Heart left ventricle (tissue), 16 donors: ENCODE data around the gene LPO. TPM values are rescaled to one million over a fixed set of nuclear protein-coding genes. Genes with fewer than 3 reads are reported as not detected.

ENCODE experiments used
- ATAC-seq, 4 donors: fragments of 200-7000 bp; cut with Tn5 transposase; one replicate each; pipeline ENCODE4 v1.9.1; 2020 to 2022; ENCODE audit warnings: moderate library complexity in 4 of 4, mild to moderate bottlenecking in 3 of 4, moderate number of reproducible peaks in 1 of 4
- DNase-seq, 5 donors: peaks; one replicate each; pipeline ENCODE4 v3.0.0-alpha.2; 2020
- H3K27ac ChIP-seq, 12 donors: fragments of 200-600 bp; sonication (generic) in 4 of 12; one replicate each; pipeline versions ENCODE4 v1.5.0 to v1.8.0; 2016 to 2022; ENCODE audit warnings: mild to moderate bottlenecking in 2 of 12
- H3K27me3 ChIP-seq, 9 donors: fragments of 200-600 bp; sonication (generic) in 2 of 9; one replicate each; pipeline versions ENCODE4 v1.5.1 to v1.8.0; 2016 to 2022; ENCODE audit warnings: mild to moderate bottlenecking in 3 of 9
- H3K36me3 ChIP-seq, 9 donors: fragments of 200-600 bp; sonication (generic) in 2 of 9; one replicate each; pipeline versions ENCODE4 v1.5.0 to v1.8.0; 2018 to 2022; ENCODE audit warnings: mild to moderate bottlenecking in 2 of 9
- H3K4me1 ChIP-seq, 12 donors: fragments of 200-600 bp; sonication (generic) in 4 of 12; one replicate each; pipeline versions ENCODE4 v1.5.0 to v1.8.0; 2016 to 2022; ENCODE audit warnings: mild to moderate bottlenecking in 3 of 12
- H3K4me3 ChIP-seq, 12 donors: fragments of 200-600 bp; sonication (generic) in 4 of 12; one replicate each; pipeline versions ENCODE4 v1.5.0 to v1.8.0; 2017 to 2022; ENCODE audit warnings: mild to moderate bottlenecking in 9 of 12, moderate library complexity in 4 of 12
- H3K9me3 ChIP-seq, 12 donors: fragments of 200-600 bp; sonication (generic) in 4 of 12; one replicate each; pipeline versions ENCODE4 v1.5.0 to v1.8.0; 2016 to 2022; ENCODE audit warnings: mild to moderate bottlenecking in 1 of 12
- CTCF ChIP-seq, 12 donors: fragments of 200-600 bp; sonication (generic) in 4 of 12; IDR thresholded peaks; one replicate each; pipeline versions ENCODE4 v1.5.0 to v1.8.0; 2018 to 2022; ENCODE audit warnings: antibody characterized with exemption in 12 of 12, mild to moderate bottlenecking in 5 of 12
- POLR2A ChIP-seq, 2 donors: fragments of 450-650 bp; IDR thresholded peaks; one replicate each; pipeline ENCODE4 v1.6.1; 2017; ENCODE audit warnings: antibody characterized with exemption in 2 of 2, mild to moderate bottlenecking in 2 of 2, moderate library complexity in 2 of 2
- WGBS, 4 donors: extraction: QIAGEN DNeasy Blood & Tissue Kit in 2 of 4; methylation state at CpG; one replicate each; pipeline versions ENCODE4 v1.1.5 to v1.1.7; 2013 to 2018; 5-methylcytosine and 5-hydroxymethylcytosine counted together
- intact Hi-C, 10 donors: fragments of 100-400 bp; cut with DNase I; formaldehyde crosslinking; loops; one replicate each; pipeline versions ENCODE4 v1.11.1 to v1.14.2; 2022
- polyA plus RNA-seq, 2 donors: library from polyadenylated mRNA; stranded (reverse); fragments of 200-250 nt; gene quantifications; one replicate each; pipeline ENCODE4 v1.2.3, GENCODE V29; 2013
- total RNA-seq, 9 donors: library from RNA; depleted of rRNA in 2 of 9; stranded (reverse); fragments of >200 nt in 2 of 9; fragmentation: NEBNext Ultra II Directional in 3 of 9; extraction: Animal tissue kit (Norgen Biotek cat#: 25700) in 3 of 9; gene quantifications; one replicate each; pipeline versions ENCODE4 v1.1.0 to v1.2.4, GENCODE V29; 2016 to 2023
- donor health status: ischemic (EF 13 %, LVEDD 7.1; RV severe dilation, severe dysfunction).
- donor health status: healthy with polysubstance abuse.
- donor health status: DM: no; HTN: yes; CAD: no.
- donor health status: DM: no; HTN: no; CAD: no.
- donor health status: ischemic (EF 25% LVEDD 6.9; RV normal size, moderate dysfunction).
- donor health status: ischemic (EF 25% LVEDD 5.7; RV mildly dilated, moderate dysfunction).
- donor health status: healthy.
- donor health status: DM: yes; HTN: yes; CAD: no.
- donor health status: ischemic (EF 35%, LVEDD 5.7; RV mildly dilated, moderate dysfunction).
- donor health status: nonischemic (EF 11% LVEDD 7.7; RV severe dilation, severe dysfunction).
- donor health status: DM: yes; HTN: yes; CAD: no.
- donor health status: PGD.
- donor health status: ischemic (EF 29% LVEDD 5.4; RV normal size, mild dysfunction).
- donor health status: nonischemic (EF 23%, LVEDD 6.1; RV moderate dilation, normal function).

LPO gene
- total and polyA plus RNA-seq, 11 donors: not detected

GRCh38 chr17:58302919-58303585 lies 64.7 kb downstream of the LPO start:
- H3K4me3 ChIP-seq: no peak overlapping the region
- H3K27me3 ChIP-seq: peaks cover 0 to 4% (median 0%) of the 10 kb centered on the region in 9 donors
- no peaks in the 10 kb centered on the region for H3K36me3 ChIP-seq
- no peak for TF ChIP-seq CTCF (IDR thresholded peaks at IDR 0.05)
- TF ChIP-seq POLR2A (IDR thresholded peaks at IDR 0.05): no peak
- WGBS, 4 donors: 70 to 84% (median 80%) methylated on average over 8 to 9 of the region's 9 CpGs
- ATAC-seq (no peak), DNase-seq (peak in 1 of 5 donors; percentile 5)
- intact Hi-C loops: loop anchor here in 2 of 10 donors (10.0 kb wide), 1 partner anchor 142 kb away; no protein-coding TSS in a partner anchor
- peaks cover 0 to 10% (median 0%) of the 10 kb centered on the region in 12 donors for H3K9me3 ChIP-seq
- H3K27ac ChIP-seq: no peak overlapping the region
- peaks cover 0 to 4% (median 0%) of the 10 kb centered on the region in 12 donors for H3K4me1 ChIP-seq

- DNase-seq (peak in 1 of 5 donors; percentile 27), ATAC-seq (peak; percentile 56 to 75 (median 60))
- Histone ChIP-seq H3K4me1 (peaks cover 0 to 4% (median 0%) of the 10 kb centered on the region in 12 donors), H3K27ac (no peak overlapping the region), H3K36me3 (no peaks in the 10 kb centered on the region), H3K9me3 (peaks cover 0 to 2% (median 0%) of the 10 kb centered on the region in 12 donors), H3K27me3 (peaks cover 0 to 4% (median 0%) of the 10 kb centered on the region in 9 donors), H3K4me3 (no peak overlapping the region)
- TF ChIP-seq CTCF (IDR thresholded peaks at IDR 0.05): peak; percentile 43 to 67 (median 54)
- TF ChIP-seq POLR2A (IDR thresholded peaks at IDR 0.05): no peak
- intact Hi-C loops: loop anchor here in 2 of 10 donors (10.0 kb wide), 1 partner anchor 141 kb away; no protein-coding TSS in a partner anchor
- WGBS, 4 donors: 45 to 55% (median 51%) methylated on average over 10 of the region's 10 CpGs
Measured at GRCh38 chr17:58303971-58304749, 65.8 kb downstream of the LPO start.

GRCh38 chr17:58304750-58305486 lies 66.5 kb downstream of the LPO start:
- Histone ChIP-seq H3K36me3 (no peaks in the 10 kb centered on the region), H3K4me1 (peaks cover 0 to 4% (median 0%) of the 10 kb centered on the region in 12 donors), H3K4me3 (no peak overlapping the region), H3K27ac (no peak overlapping the region), H3K27me3 (peaks cover 0 to 4% (median 0%) of the 10 kb centered on the region in 9 donors), H3K9me3 (no peaks in the 10 kb centered on the region)
- DNase-seq (peak in 1 of 5 donors; percentile 14), ATAC-seq (no peak)
- WGBS, 4 donors: 70 to 87% (median 76%) methylated on average over 8 to 14 of the region's 14 CpGs
- TF ChIP-seq CTCF (IDR thresholded peaks at IDR 0.05): no peak
- intact Hi-C loops: loop anchor here in 3 of 10 donors (5.0 to 10.0 kb wide), 2 partner anchors 140 to 142 kb away; no protein-coding TSS in a partner anchor
